Panc1 (cell line): ENCODE data around the gene SERP2. TPM values are rescaled to one million over a fixed set of nuclear protein-coding genes. Genes with fewer than 3 reads are reported as not detected.

Source experiments
- ATAC-seq: fragments of 200-7000 bp; cut with Tn5 transposase; 2 replicates; pipeline ENCODE4 v1.9.1; 2020; ENCODE audit warnings: mild to moderate bottlenecking, moderate library complexity
- BruUV-seq: library from RNA; stranded (reverse); fragments of 400-500 nt; replicated peaks from 2 replicates; lab custom pipeline; 2021; lab: Mats Ljungman, UMichigan
- CTCF ChIA-PET: fragments of 300-600 bp; sonication (Branson Sonifier 250); formaldehyde crosslinking; loops from one replicate; lab custom pipeline; 2022; ENCODE audit warnings: antibody characterized with exemption; lab: Charles Lee
- POLR2A ChIA-PET: fragments of 300-600 bp; sonication (Branson Sonifier 250); formaldehyde crosslinking; loops from one replicate; lab custom pipeline; 2022; ENCODE audit warnings: antibody characterized with exemption; lab: Charles Lee
- DNase-seq: peaks from one replicate; pipeline ENCODE4 v3.0.0-alpha.2; 2010; ENCODE audit warnings: low read depth, low spot score
- H3K27ac ChIP-seq: 2 replicates; pipeline ENCODE4 v1.5.1; 2011; ENCODE audit warnings: mild to moderate bottlenecking, low read length, inconsistent platforms
- H3K27me3 ChIP-seq: fragments of 200-500 bp; sonication (Bioruptor generic); 2 replicates; pipeline ENCODE4 v1.6.0; 2014; ENCODE audit warnings: low read length, inconsistent platforms; ENCODE audit not compliant: control insufficient read depth, insufficient read depth
- H3K36me3 ChIP-seq: fragments of 200-500 bp; sonication (Bioruptor generic); 2 replicates; pipeline ENCODE4 v1.5.1; 2014; ENCODE audit warnings: inconsistent platforms, mild to moderate bottlenecking, low read length, moderate library complexity; ENCODE audit not compliant: control insufficient read depth, insufficient read depth
- H3K4me1 ChIP-seq: 2 replicates; pipeline ENCODE4 v1.5.1; 2011; ENCODE audit warnings: inconsistent platforms, mild to moderate bottlenecking, low read length, moderate library complexity; ENCODE audit not compliant: control insufficient read depth, insufficient read depth
- H3K4me3 ChIP-seq, 2 experiments: 2 replicates each; pipeline ENCODE4 v1.5.1; 2011 to 2012; ENCODE audit warnings: low read depth in 2 of 2, low read length in 2 of 2, mild to moderate bottlenecking in 2 of 2, inconsistent platforms in 1 of 2, moderate library complexity in 1 of 2
- H3K9me3 ChIP-seq: fragments of 200-500 bp; sonication (Bioruptor generic); 2 replicates; pipeline ENCODE4 v1.5.1; 2014; ENCODE audit warnings: low read depth, mild to moderate bottlenecking, inconsistent platforms, low read length, moderate library complexity; ENCODE audit not compliant: control insufficient read depth, insufficient read depth
- CTCF ChIP-seq: fragments of 450-650 bp; IDR thresholded peaks from 2 replicates; pipeline ENCODE4 v1.5.1; 2017; ENCODE audit warnings: mild to moderate bottlenecking
- POLR2AphosphoS5 ChIP-seq: IDR thresholded peaks from 2 replicates; pipeline ENCODE4 v1.6.1; 2012; ENCODE audit warnings: mild to moderate bottlenecking, low read depth, low read length, moderate library complexity
- REST ChIP-seq, 2 experiments: IDR thresholded peaks; 2 replicates each; pipeline ENCODE4 v1.6.1; 2011 to 2012; ENCODE audit warnings: low read depth in 2 of 2, control low read depth in 1 of 2, low read length in 1 of 2, mild to moderate bottlenecking in 1 of 2, moderate library complexity in 1 of 2; ENCODE audit not compliant: insufficient read depth in 1 of 2
- SIN3A ChIP-seq: IDR thresholded peaks from 2 replicates; pipeline ENCODE4 v1.6.1; 2012; ENCODE audit warnings: low read depth, mild to moderate bottlenecking, low read length, moderate library complexity, borderline replicate concordance; ENCODE audit not compliant: insufficient read depth
- TCF7L2 ChIP-seq: IDR thresholded peaks from 2 replicates; pipeline ENCODE4 v1.6.1; 2011; ENCODE audit warnings: mild to moderate bottlenecking, low read depth, low read length, inconsistent platforms
- in situ Hi-C: cut with HindIII; loops from 2 replicates; pipeline ENCODE4 v1.10.0; 2016; ENCODE audit warnings: low sequenced_read_pairs, low pct_unique_long_range_greater_than_20kb
- intact Hi-C: fragments of 100-400 bp; cut with micrococcal nuclease; formaldehyde crosslinking; loops from one replicate; pipeline ENCODE4 v1.10.0; 2022; ENCODE audit not compliant: unreplicated experiment
- total RNA-seq: library from RNA; stranded (reverse); gene quantifications from one replicate; pipeline ENCODE4 v1.2.1, GENCODE V29; 2021; ENCODE audit not compliant: unreplicated experiment

Gene SERP2
- total RNA-seq, 1 experiment from 2014 or later = 0.18 TPM

GRCh38 chr13:44374348-44374712, 706 bp downstream of the SERP2 start:
- ATAC-seq = no peak
- DNase-seq = no peak
- Histone ChIP-seq H3K36me3 (no peaks in the 10 kb centered on the region), H3K27ac (no peak overlapping the region), H3K4me3 (no peak overlapping the region), H3K9me3 (no peaks in the 10 kb centered on the region), H3K27me3 (no peaks in the 10 kb centered on the region), H3K4me1 (no peaks in the 10 kb centered on the region)
- ChIA-PET CTCF (no interaction called here), POLR2A (no interaction called here)
- no TSS peak for BruUV-seq
- in situ Hi-C loops = no loop called here
- TF ChIP-seq SIN3A = no peak
- no peak for TF ChIP-seq REST (IDR thresholded peaks at IDR 0.05; ENCODE audit: insufficient read depth in 1 of 2, low read depth in 2 of 2, low read length in 1 of 2)
- no peak for TF ChIP-seq POLR2AphosphoS5
- no peak for TF ChIP-seq TCF7L2
- no peak for TF ChIP-seq CTCF
- intact Hi-C loops = no loop called here

- ATAC-seq (no peak), DNase-seq (no peak)
- Histone ChIP-seq H3K4me3 (no peak overlapping the region), H3K36me3 (no peaks in the 10 kb centered on the region), H3K4me1 (no peaks in the 10 kb centered on the region), H3K27me3 (no peaks in the 10 kb centered on the region), H3K27ac (no peak overlapping the region), H3K9me3 (no peaks in the 10 kb centered on the region)
- TF ChIP-seq TCF7L2 = no peak
- no peak for TF ChIP-seq CTCF
- no peak for TF ChIP-seq REST (IDR thresholded peaks at IDR 0.05; ENCODE audit: insufficient read depth in 1 of 2, low read depth in 2 of 2, low read length in 1 of 2)
- no peak for TF ChIP-seq POLR2AphosphoS5
- TF ChIP-seq SIN3A = no peak
- POLR2A ChIA-PET = no interaction called here
- in situ Hi-C loops = no loop called here
- no TSS peak for BruUV-seq
- intact Hi-C loops = no loop called here
- CTCF ChIA-PET = no interaction called here
Measured at GRCh38 chr13:44378277-44378676, 4.7 kb downstream of the SERP2 start.
